ENCODE results near the gene CD59.

The CD59 gene

DNA sequence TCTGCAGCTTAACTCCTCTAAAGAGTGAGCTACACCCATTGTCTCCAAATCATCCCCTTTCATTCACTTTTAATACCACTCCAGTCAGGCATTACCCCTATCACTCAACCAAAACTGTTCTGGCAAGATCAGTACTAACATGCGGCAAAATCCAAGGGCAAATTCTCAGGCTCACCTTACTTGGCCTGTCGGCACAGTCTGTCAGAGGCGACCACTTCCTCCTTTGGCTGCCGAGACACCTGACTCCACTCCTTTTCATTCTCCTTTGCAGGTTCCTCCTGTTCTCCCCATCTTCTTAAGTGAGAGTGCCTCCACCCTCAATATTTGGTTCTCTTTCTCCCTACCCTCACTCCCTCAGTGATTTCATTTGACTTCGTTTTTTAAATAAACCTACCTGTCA is 39.8 kb downstream of the CD59 start:
- in situ Hi-C loops (cut with HindIII; ENCODE audit: low sequenced_read_pairs): loop anchor here (25.0 kb wide), 1 partner anchor 334 kb away; no protein-coding TSS in a partner anchor

DNA sequence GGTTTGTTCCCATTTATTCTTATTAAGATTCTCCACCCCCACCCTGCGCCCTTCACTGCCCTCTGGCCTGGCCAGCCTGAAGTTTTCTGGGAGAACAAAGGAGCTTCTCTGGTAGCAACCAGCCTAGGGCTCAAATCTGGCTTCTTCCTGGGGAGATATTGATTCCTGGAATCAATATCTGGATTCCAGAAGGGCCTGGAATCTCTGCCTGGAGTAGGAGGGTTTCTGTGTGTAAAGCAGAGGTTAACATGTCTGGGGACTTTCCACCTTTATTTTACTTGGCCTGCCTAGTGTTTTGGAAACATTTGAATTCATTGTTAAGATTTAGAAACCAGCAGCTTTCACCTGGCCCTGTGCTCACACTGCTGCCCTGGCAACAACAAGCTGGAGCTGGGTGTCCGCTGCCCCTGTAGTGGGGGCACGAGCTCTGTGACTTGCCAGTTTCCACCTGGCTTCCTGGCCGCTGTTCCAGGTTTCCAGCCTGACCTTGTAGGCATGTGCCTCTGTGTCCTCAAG is 41.1 kb downstream of the CD59 start:
- in situ Hi-C loops (cut with HindIII; ENCODE audit: low sequenced_read_pairs): loop anchor here (25.0 kb wide), 1 partner anchor 333 kb away; no protein-coding TSS in a partner anchor

- in situ Hi-C loops (cut with HindIII; ENCODE audit: low sequenced_read_pairs): loop anchor here (5.0 to 25.0 kb wide), 2 partner anchors 58 to 332 kb away; no protein-coding TSS in a partner anchor
Measured at GRCh38 chr11:33694346-33695050, 41.7 kb downstream of the CD59 start.

DNA sequence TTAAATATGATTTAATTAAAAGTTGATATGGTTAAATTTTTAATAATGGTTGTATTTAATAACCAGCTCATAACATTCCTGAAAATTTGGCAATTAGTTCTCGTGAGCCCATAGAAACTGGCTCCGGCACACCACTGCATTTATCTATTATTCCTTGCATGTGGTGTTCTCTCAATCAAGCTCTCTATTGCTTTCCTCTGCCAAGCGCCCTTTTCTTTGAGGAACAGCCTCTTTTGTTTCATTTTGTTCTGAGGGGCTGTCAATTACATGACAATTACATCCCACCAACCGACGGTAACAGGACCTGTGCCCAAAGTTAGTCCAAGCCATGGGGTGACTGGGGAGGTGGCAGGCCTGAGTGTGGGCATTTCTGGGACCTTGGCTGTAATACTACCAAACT is 43.7 kb downstream of the CD59 start:
- in situ Hi-C loops (cut with HindIII; ENCODE audit: low sequenced_read_pairs): loop anchor here (5.0 to 25.0 kb wide), 2 partner anchors 60 to 330 kb away; no protein-coding TSS in a partner anchor

DNA sequence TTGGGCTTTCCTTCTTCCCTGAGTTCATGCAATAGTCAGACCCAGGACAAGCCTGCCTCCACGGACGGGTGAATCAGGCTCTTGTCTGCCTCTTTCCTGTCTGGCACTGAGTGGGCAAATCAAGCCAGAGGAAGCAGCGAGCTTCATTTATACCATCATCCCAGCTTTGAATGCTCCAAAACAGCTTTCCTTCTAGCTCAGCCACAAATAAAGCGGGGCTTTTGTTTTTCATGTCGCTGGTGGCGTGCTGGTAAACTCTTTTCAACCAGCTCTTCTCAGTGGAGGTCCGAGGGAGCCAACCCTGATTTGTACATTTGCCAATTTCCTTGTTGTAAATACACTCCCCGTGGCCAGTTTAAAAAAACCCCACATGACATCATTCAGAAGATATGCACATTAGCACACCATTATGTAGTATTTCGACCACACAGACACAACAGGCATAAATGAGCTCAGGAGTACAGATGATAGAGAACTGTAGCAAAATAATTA is 44.2 kb downstream of the CD59 start:
- in situ Hi-C loops (cut with HindIII; ENCODE audit: low sequenced_read_pairs): loop anchor here (5.0 to 25.0 kb wide), 2 partner anchors 60 to 330 kb away; no protein-coding TSS in a partner anchor

DNA sequence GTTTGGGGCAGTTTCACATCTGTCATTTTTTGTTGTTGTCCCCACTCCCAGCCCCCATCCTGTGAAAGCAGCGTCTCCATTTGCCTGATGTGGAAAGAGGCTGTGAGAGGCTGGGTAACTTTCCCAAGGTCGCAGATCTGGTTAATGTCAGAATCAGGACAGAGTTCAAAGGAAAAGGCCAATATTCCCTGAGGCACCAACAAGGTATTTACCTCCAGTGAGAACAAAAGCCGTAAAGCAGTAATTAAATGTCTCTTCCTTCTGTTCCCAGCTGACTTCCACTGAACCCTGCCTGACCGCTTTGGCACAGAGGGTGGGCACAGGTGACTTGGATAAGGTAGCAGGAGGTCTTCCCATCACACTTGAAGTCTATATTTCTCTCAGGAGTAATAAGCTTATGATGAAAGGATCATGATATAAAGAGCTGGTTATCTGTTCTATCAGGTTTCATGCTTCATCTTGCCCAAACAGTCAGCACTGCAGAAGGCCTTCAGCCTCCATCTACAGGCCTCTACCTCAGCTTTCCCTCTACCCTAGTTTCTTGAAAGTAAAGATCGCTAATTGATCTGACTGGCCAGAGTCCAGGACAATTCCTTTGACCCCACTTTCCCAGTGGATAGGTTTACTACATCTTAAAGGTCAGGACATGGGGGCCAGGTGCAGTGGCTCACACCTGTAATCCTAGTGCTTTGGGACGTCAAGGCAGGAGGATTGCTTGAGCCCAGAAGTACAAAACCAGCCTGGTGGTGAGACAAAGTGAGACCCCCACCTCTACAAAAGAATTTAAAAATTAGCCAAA is 45.0 kb downstream of the CD59 start:
- in situ Hi-C loops (cut with HindIII; ENCODE audit: low sequenced_read_pairs): loop anchor here (5.0 to 25.0 kb wide), 2 partner anchors 61 to 329 kb away; no protein-coding TSS in a partner anchor

DNA sequence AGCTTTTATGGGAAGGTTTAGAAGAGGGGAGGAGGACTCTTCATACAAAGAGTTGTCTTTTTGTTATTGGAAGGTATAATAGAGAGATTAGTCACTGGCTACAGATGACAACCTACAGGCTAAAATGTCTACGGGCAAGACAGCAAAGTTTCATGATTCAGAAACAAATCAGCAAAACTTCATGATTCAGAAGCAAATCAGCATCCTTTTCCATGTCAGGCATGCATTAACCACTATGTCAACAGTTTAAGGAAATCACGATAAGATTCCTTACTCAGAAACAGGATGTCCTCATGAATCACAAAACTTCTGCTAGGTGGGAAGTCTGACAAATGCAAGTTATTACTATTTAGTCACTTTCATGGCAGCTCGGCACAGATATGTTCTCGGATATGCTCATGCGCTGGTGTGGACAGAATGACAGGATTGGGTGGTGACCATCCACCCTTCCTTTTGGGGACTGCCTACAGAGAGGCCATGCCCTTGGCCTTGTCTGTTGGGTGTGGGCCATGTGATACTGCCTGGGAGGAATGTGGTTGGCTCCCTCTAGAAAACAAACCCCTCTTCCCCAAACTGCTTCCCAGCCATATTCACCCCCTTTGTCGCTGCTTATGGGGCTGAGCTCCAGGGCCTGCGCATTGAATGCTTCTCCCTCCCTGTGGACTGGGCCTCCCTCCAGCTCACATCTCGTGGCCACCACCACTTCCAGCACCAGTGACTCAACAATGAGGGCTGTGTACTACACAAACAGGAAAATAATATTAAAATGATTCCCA is 45.7 kb downstream of the CD59 start:
- in situ Hi-C loops (cut with HindIII; ENCODE audit: low sequenced_read_pairs): loop anchor here (5.0 to 25.0 kb wide), 2 partner anchors 62 to 328 kb away; no protein-coding TSS in a partner anchor

GRCh38 chr11:33689501-33689900 is 46.7 kb downstream of the CD59 start:
- in situ Hi-C loops (cut with HindIII; ENCODE audit: low sequenced_read_pairs): loop anchor here (25.0 kb wide), 1 partner anchor 327 kb away; no protein-coding TSS in a partner anchor

GRCh38 chr11:33689085-33689484 is 47.1 kb downstream of the CD59 start:
- in situ Hi-C loops (cut with HindIII; ENCODE audit: low sequenced_read_pairs): loop anchor here (25.0 kb wide), 1 partner anchor 327 kb away; no protein-coding TSS in a partner anchor

GRCh38 chr11:33687733-33688479 is 48.3 kb downstream of the CD59 start:
- in situ Hi-C loops (cut with HindIII; ENCODE audit: low sequenced_read_pairs): loop anchor here (25.0 kb wide), 1 partner anchor 326 kb away; no protein-coding TSS in a partner anchor

DNA sequence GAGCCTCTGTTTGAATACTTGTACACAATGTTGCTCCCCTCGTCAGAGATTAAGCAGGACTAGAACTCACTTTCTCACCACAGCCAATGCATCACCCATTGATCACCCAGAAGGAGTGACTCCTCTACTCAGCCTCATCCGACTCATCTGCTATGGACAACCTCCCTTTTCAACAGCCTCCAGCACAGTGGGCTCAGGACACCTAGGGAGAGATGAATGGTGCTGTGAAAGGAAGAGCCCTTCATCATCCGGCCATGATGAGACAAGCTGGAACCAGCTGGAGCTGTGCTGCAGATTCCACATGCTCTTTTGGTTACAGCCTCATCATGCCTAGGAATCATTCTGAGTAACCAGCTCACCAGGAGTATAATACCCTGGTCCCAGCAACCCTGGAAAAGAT is 51.1 kb downstream of the CD59 start:
- in situ Hi-C loops (cut with HindIII; ENCODE audit: low sequenced_read_pairs): loop anchor here (25.0 kb wide), 1 partner anchor 323 kb away; no protein-coding TSS in a partner anchor

DNA sequence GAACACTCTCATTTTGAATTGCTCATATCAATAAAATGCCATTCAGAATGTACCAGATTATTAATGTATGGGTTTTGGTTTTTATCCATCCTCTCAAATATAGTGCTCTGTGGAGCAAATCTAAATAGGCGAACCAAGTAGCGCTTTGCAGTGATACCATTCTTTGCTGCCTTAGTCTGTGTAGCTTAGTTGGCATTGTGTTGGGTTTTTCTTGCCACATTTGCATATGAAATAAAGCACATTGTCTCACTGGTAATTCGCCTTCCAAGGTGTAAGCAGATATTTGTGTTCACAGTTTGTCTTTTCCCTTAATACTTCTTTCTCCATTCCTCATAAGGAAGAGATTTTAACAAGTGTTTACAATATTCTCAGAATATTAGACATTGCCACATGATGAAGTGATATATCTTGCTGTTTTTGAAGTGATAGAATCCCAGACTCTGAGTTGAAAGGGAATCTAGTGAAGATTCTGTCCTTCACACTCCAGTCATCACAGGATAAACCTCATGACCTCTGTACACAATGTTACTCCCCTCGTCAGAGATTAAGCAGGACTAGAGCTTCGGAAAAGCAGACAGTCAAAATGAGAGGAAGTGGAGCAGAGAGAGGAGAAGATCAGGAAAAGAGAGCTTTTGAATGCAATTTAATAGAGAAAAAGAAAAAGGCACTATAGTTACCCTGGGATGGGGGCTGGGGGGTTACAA is 52.1 kb downstream of the CD59 start:
- in situ Hi-C loops (cut with HindIII; ENCODE audit: low sequenced_read_pairs): loop anchor here (25.0 kb wide), 1 partner anchor 322 kb away; no protein-coding TSS in a partner anchor

- in situ Hi-C loops (cut with HindIII; ENCODE audit: low sequenced_read_pairs): loop anchor here (25.0 kb wide), 1 partner anchor 320 kb away; no protein-coding TSS in a partner anchor
Measured at GRCh38 chr11:33682446-33682845, 53.8 kb downstream of the CD59 start.

DNA sequence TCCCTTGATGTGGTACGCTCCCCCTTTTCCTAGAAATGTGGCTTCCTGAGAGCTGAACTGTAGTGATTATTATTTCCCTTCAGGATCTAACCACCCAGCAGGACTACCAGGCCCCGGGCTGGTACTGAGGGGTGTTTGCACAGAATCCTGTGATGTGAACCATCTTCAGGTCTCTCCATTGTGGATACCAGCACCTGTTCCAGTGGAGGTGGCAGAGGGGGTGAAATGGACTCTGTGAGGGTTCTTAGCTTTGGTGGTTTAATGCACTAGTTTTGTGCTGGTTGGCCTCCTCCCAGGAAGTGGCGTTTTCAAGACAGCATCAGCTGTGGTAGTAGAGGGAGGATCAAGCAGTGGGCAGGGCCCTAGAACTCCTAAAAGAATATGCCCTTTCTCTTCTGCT is 54.2 kb downstream of the CD59 start:
- in situ Hi-C loops (cut with HindIII; ENCODE audit: low sequenced_read_pairs): loop anchor here (25.0 kb wide), 1 partner anchor 320 kb away; no protein-coding TSS in a partner anchor

GRCh38 chr11:33678616-33679015 is 57.6 kb downstream of the CD59 start:
- in situ Hi-C loops (cut with HindIII; ENCODE audit: low sequenced_read_pairs): loop anchor here (25.0 kb wide), 1 partner anchor 316 kb away; no protein-coding TSS in a partner anchor

GRCh38 chr11:33674035-33674814 is 62.0 kb downstream of the CD59 start:
- in situ Hi-C loops (cut with HindIII; ENCODE audit: low sequenced_read_pairs): no loop called here

- in situ Hi-C loops (cut with HindIII; ENCODE audit: low sequenced_read_pairs): no loop called here
Measured at GRCh38 chr11:33672273-33672672, 64.0 kb downstream of the CD59 start.
